ENCODE data around the gene ZNF680. TPM values are rescaled to one million over a fixed set of nuclear protein-coding genes. Genes with fewer than 3 reads are reported as not detected.
A peak's percentile ranks its signal among the peaks of the same experiment; 100 is the strongest.

Gene ZNF680
- total RNA-seq, 2 donors from 2014 or later, result 9.6 to 21.5 TPM

DNA sequence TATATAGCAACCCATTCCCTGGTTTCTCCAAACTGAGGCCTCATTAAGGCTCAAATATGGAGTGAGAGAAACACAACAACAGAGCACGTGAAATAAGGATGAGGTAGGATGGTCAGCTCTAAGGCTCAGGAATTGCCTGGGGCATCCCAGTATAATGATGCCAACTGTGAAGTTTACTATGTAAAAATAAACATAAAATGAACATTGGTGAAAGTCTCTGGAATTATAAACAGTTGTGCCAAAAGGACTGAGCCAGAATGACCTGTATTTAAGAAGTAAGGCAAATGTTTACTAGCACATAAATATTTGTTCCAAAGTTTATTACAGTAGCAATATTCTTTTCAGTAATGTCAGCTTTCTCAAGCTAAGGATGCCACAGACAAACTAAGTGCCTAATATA lies 64.6 kb downstream of the ZNF680 start:
- Histone ChIP-seq H3K27me3 (no peaks in the 10 kb centered on the region), H3K4me1 (peaks cover 0 to 4% of the 10 kb centered on the region in 2 donors), H3K27ac (no peak overlapping the region), H3K36me3 (no peaks in the 10 kb centered on the region), H3K9me3 (no peaks in the 10 kb centered on the region), H3K4me3 (no peak overlapping the region)
- DNase-seq (ENCODE audit: low spot score), result no peak
- no peak for TF ChIP-seq CTCF (IDR thresholded peaks at IDR 0.05)

- TF ChIP-seq CTCF (IDR thresholded peaks at IDR 0.05), result no peak
- H3K4me1 ChIP-seq, result peaks cover 0 to 4% of the 10 kb centered on the region in 2 donors
- H3K27me3 ChIP-seq, result no peaks in the 10 kb centered on the region
- H3K4me3 ChIP-seq, result peak overlapping the region in 1 of 2 donors; percentile 35
- H3K27ac ChIP-seq, result no peak overlapping the region
- H3K36me3 ChIP-seq, result no peaks in the 10 kb centered on the region
- H3K9me3 ChIP-seq, result no peaks in the 10 kb centered on the region
- no peak for DNase-seq (ENCODE audit: low spot score)
Measured at GRCh38 chr7:64494912-64495461, 67.9 kb downstream of the ZNF680 start.

GRCh38 chr7:64485623-64486022 lies 77.2 kb downstream of the ZNF680 start:
- H3K4me1 ChIP-seq, result no peaks in the 10 kb centered on the region

More at GRCh38 chr7:64485623-64486022, 77.2 kb downstream of the ZNF680 start:
- Histone ChIP-seq H3K36me3 (no peaks in the 10 kb centered on the region), H3K4me3 (no peak overlapping the region), H3K27me3 (no peaks in the 10 kb centered on the region), H3K27ac (no peak overlapping the region), H3K9me3 (no peaks in the 10 kb centered on the region)
- no peak for DNase-seq (ENCODE audit: low spot score)
- TF ChIP-seq CTCF (IDR thresholded peaks at IDR 0.05), result no peak

Other genes with a start within 250 kb of the ZNF680 start
- 1 to 10 TPM; 1.4 to 1.7 TPM for gene ZNF736, start 249.1 kb downstream of the ZNF680 start, total RNA-seq
- 1 to 10 TPM in 1 of 2 donors, under 1 TPM in 1; 0.98 to 2.0 TPM for gene ZNF107, start 103.1 kb upstream of the ZNF680 start, total RNA-seq
- gene ZNF138, start 231.4 kb upstream of the ZNF680 start, total RNA-seq, result 1 to 10 TPM; 3.1 to 7.6 TPM